Ramos (cell line): ENCODE data around the gene CCM2L.

Source experiments
- in situ Hi-C: fragments of 300-500 bp; cut with MboI; formaldehyde crosslinking; loops from one replicate; pipeline ENCODE4 v1.14.3; 2022; ENCODE audit warnings: low sequenced_read_pairs; ENCODE audit not compliant: unreplicated experiment

The CCM2L gene

DNA sequence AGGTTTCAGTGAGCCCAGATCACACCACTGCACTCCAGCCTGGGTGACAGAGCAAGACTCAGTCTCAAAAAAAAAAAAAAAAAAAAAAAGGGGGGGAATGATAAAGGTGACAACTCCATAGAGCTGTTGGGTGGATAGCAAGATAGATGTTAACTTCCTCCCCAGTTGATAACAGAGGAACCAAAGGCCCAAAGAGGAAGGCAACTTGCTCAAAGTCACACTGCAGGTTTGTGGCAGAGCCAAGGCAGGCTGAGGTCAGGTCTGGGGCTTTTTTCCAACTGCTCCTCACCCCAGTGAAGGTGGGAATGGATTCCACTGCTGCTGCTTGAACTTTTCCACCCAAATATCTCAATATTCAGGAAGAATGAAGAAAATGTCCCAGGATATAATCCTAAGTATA, 68.6 kb downstream of the CCM2L start:
- in situ Hi-C loops: no loop called here

DNA sequence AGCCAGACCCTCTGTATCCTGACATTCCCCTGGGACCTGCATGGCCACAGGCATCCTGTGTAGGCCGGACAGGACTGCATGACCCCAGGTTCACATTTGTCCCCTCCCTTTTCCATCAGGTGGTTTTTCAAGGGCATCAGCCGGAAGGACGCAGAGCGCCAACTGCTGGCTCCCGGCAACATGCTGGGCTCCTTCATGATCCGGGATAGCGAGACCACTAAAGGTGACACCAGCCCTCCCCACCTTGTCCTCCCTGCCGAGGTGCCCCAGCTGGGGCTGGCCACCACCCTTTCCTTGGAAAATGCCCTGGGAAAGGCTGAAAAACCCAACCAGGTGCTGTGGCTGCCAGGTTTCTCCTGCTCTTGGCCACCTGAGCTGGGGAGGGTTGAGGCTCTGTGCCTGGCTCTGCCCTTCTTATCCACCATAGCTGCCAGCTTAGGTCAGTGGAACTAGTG, 69.4 kb downstream of the CCM2L start:
- in situ Hi-C loops: no loop called here

DNA sequence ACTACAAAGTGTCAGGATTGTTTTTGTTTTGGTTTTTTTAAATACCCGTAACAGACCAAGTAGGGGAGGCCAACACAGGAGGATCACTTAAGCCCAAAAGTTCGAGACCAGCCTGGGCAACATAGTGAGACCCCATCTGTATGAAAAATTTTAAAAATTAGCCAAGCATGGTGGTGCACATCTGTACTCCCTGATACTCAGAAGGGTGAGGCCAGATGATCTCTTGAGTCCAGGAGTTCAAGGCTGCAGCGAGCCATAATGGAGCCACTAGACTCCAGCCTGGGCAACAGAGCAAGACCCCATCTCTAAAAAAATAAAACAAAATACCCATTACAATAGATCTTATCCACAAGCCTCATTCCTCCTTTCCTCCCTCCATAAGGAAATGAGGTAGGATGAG, 70.5 kb downstream of the CCM2L start:
- in situ Hi-C loops: no loop called here
